GM12878 (cell line): ENCODE measurements around the gene SLC1A5. TPM values are rescaled to one million over a fixed set of nuclear protein-coding genes. Genes with fewer than 3 reads are reported as not detected.

Experiments
- BACH1 ChIP-seq: fragments of 450-650 bp; IDR thresholded peaks from 2 replicates; pipeline ENCODE4 v1.6.1; 2017; ENCODE audit warnings: mild to moderate bottlenecking, borderline replicate concordance
- BRCA1 ChIP-seq: IDR thresholded peaks from 2 replicates; pipeline ENCODE4 v1.6.1; 2011; ENCODE audit warnings: low read depth, low read length, improper control_type of control experiment
- CBX5 ChIP-seq: sonication (generic); IDR thresholded peaks from 2 replicates; pipeline ENCODE4 v1.6.1; 2016; ENCODE audit warnings: low read depth, moderate library complexity, mild to moderate bottlenecking, inconsistent platforms
- CREM ChIP-seq: IDR thresholded peaks from 2 replicates; pipeline ENCODE4 v1.6.1; 2014; ENCODE audit warnings: antibody characterized with exemption, low read depth
- EZH2 ChIP-seq: IDR thresholded peaks from 2 replicates; pipeline ENCODE4 v1.6.1; 2012; ENCODE audit warnings: low read depth, mild to moderate bottlenecking, control low read depth, inconsistent platforms, low read length, borderline replicate concordance; ENCODE audit not compliant: control insufficient read depth
- JUND ChIP-seq: IDR thresholded peaks from 2 replicates; pipeline ENCODE4 v1.6.1; 2012; ENCODE audit warnings: low read depth, mild to moderate bottlenecking, low read length, improper control_type of control experiment, moderate library complexity
- MXI1 ChIP-seq: fragments of 150-350 bp; IDR thresholded peaks from 2 replicates; pipeline ENCODE4 v1.6.1; 2011; ENCODE audit warnings: low read depth, mild to moderate bottlenecking, inconsistent platforms, low read length, improper control_type of control experiment
- NR2C1 ChIP-seq: fragments of 450-650 bp; IDR thresholded peaks from 2 replicates; pipeline ENCODE4 v1.6.1; 2017; ENCODE audit warnings: antibody characterized with exemption, mild to moderate bottlenecking, moderate library complexity
- NRF1 ChIP-seq: conservative IDR thresholded peaks from 2 replicates; pipeline ENCODE4 v1.6.1; 2011; ENCODE audit warnings: mild to moderate bottlenecking, low read depth, low read length, improper control_type of control experiment
- PAX5 ChIP-seq: IDR thresholded peaks from 2 replicates; pipeline ENCODE4 v1.6.1; 2011; ENCODE audit warnings: low read depth, low read length, borderline replicate concordance
- SMAD1 ChIP-seq: fragments of 450-650 bp; IDR thresholded peaks from 2 replicates; pipeline ENCODE4 v1.6.1; 2018; ENCODE audit warnings: mild to moderate bottlenecking, low read depth; ENCODE audit not compliant: partially characterized antibody
- SP1 ChIP-seq: IDR thresholded peaks from one replicate; pipeline ENCODE4 v1.6.1; 2011; ENCODE audit warnings: low read depth, low read length
- TCF3 ChIP-seq: IDR thresholded peaks from 2 replicates; pipeline ENCODE4 v1.6.1; 2012; ENCODE audit warnings: low read depth, mild to moderate bottlenecking, low read length, borderline replicate concordance; ENCODE audit not compliant: insufficient read depth
- ZBED1 ChIP-seq: IDR thresholded peaks from 2 replicates; pipeline ENCODE4 v1.6.1; 2016; ENCODE audit warnings: borderline replicate concordance
- ZNF622 ChIP-seq: fragments of 450-650 bp; IDR thresholded peaks from 2 replicates; pipeline ENCODE4 v1.6.1; 2017; ENCODE audit warnings: mild to moderate bottlenecking, inconsistent platforms
- polyA plus RNA-seq, 11 experiments: library from polyadenylated mRNA; depleted of rRNA in 4 of 11; unstranded in 6 of 11; stranded (reverse) in 5 of 11; fragments of >200 nt; fragmentation: Nextera tagmentation in 4 of 11; fragmentation: Illumina TruSeq in 1 of 11; extraction: Ambion mirVana in 4 of 11; extraction: Trizol in 1 of 11; gene quantifications; 1 replicate in 1 of 11; 2 replicates in 10 of 11; pipeline versions ENCODE4 v1.2.1 to v1.2.3, GENCODE V29; 2011 to 2016; ENCODE audit warnings: inconsistent platforms in 2 of 11, missing spikeins in 2 of 11, low read depth in 1 of 11
- total RNA-seq, 4 experiments: library from RNA; depleted of rRNA in 3 of 4; stranded (reverse); fragments of >200 nt in 3 of 4; fragmentation: Illumina TruSeq in 1 of 4; extraction: Trizol in 1 of 4; gene quantifications; 2 replicates each; pipeline versions ENCODE4 v1.2.1 to v1.2.3, GENCODE V29; 2013 to 2021
- TF ChIP-seq, protein P1 (sequence below): fragments of 150-350 bp; IDR thresholded peaks from 2 replicates; pipeline ENCODE4 v1.6.1; 2016; ENCODE audit warnings: low read depth, low read length
- TF ChIP-seq, protein P2 (sequence below): fragments of 450-650 bp; conservative IDR thresholded peaks from 2 replicates; pipeline ENCODE4 v1.6.1; 2017; ENCODE audit warnings: mild to moderate bottlenecking, moderate library complexity
- TF ChIP-seq, protein P3 (sequence below): IDR thresholded peaks from 2 replicates; pipeline ENCODE4 v1.6.1; 2011; ENCODE audit warnings: borderline replicate concordance, low read depth, mild to moderate bottlenecking, moderate library complexity, low read length; ENCODE audit not compliant: insufficient read depth, poor library complexity, severe bottlenecking
- TF ChIP-seq, protein P4 (sequence below): fragments of 450-650 bp; IDR thresholded peaks from 2 replicates; pipeline ENCODE4 v1.6.1; 2017; ENCODE audit warnings: mild to moderate bottlenecking
- TF ChIP-seq, protein P5 (sequence below): IDR thresholded peaks from 2 replicates; pipeline ENCODE4 v1.6.1; 2012; ENCODE audit warnings: low read depth, low read length, improper control_type of control experiment

Gene SLC1A5
- total and polyA plus RNA-seq, 10 of the 15 experiments (the other 5 are each of a cell fraction or from before 2014, with no cell fraction given), result 9.1 to 129 (median 60.9) TPM

DNA sequence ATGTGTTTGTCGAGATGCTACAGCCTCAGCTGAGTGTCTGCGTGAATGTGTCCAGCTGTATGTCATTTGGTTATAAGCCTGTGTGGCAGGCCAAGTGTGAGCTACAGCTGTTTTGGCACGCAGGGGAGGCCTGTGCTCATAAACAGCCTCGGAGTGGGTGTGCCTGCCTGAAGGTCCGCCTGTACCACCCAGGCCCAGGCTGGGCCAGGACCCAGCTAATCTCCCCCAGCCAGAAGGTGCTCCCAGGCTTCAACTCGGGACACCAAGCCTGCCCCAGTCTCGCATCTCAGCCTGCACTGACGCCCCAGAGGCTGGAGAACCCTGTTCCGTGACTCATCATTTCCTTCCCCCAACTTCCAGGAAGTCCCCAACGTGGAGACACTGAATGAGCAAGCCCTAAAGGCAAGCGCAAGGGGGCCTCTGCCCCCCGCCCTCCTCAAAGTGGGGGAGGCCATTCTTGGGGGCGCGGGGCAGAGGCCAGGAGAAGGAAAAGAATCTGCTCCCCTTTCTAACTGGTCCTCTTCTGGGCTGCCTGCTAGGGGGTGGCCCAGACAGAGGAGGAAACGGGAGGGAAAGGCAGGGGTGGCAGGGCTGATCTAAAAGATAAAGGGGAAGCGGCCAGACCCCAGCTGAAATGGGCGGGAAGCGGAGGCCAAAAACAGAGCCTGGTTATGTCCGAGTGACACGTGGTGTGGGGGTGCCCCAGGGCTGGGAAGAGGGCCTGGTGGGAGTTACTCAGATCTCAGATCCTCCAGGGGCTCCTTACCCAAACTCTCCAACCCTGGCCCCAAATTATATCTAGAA is 2.0 kb downstream of the SLC1A5 start (continued):
- TF ChIP-seq EZH2 (no peak), NRF1 (no peak), CREM (0 out of 2 replicates have a peak, but pooled peaks have one; percentile 45), SMAD1 (no peak), SP1 (no peak), BRCA1 (no peak), MXI1 (peak; percentile 76), PAX5 (no peak), ZBED1 (no peak), BACH1 (peak; percentile 93), JUND (no peak), TCF3 (0 out of 2 replicates have a peak, but pooled peaks have one; percentile 12), ZNF622 (no peak), NR2C1 (no peak), CBX5 (no peak)
- TF ChIP-seq, protein P1, sequence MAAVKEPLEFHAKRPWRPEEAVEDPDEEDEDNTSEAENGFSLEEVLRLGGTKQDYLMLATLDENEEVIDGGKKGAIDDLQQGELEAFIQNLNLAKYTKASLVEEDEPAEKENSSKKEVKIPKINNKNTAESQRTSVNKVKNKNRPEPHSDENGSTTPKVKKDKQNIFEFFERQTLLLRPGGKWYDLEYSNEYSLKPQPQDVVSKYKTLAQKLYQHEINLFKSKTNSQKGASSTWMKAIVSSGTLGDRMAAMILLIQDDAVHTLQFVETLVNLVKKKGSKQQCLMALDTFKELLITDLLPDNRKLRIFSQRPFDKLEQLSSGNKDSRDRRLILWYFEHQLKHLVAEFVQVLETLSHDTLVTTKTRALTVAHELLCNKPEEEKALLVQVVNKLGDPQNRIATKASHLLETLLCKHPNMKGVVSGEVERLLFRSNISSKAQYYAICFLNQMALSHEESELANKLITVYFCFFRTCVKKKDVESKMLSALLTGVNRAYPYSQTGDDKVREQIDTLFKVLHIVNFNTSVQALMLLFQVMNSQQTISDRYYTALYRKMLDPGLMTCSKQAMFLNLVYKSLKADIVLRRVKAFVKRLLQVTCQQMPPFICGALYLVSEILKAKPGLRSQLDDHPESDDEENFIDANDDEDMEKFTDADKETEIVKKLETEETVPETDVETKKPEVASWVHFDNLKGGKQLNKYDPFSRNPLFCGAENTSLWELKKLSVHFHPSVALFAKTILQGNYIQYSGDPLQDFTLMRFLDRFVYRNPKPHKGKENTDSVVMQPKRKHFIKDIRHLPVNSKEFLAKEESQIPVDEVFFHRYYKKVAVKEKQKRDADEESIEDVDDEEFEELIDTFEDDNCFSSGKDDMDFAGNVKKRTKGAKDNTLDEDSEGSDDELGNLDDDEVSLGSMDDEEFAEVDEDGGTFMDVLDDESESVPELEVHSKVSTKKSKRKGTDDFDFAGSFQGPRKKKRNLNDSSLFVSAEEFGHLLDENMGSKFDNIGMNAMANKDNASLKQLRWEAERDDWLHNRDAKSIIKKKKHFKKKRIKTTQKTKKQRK, result no peak
- TF ChIP-seq, protein P2, sequence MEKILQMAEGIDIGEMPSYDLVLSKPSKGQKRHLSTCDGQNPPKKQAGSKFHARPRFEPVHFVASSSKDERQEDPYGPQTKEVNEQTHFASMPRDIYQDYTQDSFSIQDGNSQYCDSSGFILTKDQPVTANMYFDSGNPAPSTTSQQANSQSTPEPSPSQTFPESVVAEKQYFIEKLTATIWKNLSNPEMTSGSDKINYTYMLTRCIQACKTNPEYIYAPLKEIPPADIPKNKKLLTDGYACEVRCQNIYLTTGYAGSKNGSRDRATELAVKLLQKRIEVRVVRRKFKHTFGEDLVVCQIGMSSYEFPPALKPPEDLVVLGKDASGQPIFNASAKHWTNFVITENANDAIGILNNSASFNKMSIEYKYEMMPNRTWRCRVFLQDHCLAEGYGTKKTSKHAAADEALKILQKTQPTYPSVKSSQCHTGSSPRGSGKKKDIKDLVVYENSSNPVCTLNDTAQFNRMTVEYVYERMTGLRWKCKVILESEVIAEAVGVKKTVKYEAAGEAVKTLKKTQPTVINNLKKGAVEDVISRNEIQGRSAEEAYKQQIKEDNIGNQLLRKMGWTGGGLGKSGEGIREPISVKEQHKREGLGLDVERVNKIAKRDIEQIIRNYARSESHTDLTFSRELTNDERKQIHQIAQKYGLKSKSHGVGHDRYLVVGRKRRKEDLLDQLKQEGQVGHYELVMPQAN, result peak; percentile 50
- TF ChIP-seq, protein P3, sequence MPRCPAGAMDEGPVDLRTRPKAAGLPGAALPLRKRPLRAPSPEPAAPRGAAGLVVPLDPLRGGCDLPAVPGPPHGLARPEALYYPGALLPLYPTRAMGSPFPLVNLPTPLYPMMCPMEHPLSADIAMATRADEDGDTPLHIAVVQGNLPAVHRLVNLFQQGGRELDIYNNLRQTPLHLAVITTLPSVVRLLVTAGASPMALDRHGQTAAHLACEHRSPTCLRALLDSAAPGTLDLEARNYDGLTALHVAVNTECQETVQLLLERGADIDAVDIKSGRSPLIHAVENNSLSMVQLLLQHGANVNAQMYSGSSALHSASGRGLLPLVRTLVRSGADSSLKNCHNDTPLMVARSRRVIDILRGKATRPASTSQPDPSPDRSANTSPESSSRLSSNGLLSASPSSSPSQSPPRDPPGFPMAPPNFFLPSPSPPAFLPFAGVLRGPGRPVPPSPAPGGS, result no peak
- TF ChIP-seq, protein P4, sequence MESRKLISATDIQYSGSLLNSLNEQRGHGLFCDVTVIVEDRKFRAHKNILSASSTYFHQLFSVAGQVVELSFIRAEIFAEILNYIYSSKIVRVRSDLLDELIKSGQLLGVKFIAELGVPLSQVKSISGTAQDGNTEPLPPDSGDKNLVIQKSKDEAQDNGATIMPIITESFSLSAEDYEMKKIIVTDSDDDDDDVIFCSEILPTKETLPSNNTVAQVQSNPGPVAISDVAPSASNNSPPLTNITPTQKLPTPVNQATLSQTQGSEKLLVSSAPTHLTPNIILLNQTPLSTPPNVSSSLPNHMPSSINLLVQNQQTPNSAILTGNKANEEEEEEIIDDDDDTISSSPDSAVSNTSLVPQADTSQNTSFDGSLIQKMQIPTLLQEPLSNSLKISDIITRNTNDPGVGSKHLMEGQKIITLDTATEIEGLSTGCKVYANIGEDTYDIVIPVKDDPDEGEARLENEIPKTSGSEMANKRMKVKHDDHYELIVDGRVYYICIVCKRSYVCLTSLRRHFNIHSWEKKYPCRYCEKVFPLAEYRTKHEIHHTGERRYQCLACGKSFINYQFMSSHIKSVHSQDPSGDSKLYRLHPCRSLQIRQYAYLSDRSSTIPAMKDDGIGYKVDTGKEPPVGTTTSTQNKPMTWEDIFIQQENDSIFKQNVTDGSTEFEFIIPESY, result no peak
- TF ChIP-seq, protein P5, sequence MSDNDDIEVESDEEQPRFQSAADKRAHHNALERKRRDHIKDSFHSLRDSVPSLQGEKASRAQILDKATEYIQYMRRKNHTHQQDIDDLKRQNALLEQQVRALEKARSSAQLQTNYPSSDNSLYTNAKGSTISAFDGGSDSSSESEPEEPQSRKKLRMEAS, result peak; percentile 49; the same call in 1 of the 2 replicates
